RWPE1 (cell line): ENCODE measurements around the gene TOP3B.
"Not testable (repeated sequence)": the region's sequence is repeated elsewhere in the genome, so short reads cannot be mapped to it uniquely, and the experiment has no call there.

Source experiments
- CTCF ChIA-PET: fragments of 350-600 bp; sonication (Branson Sonifier 250); formaldehyde crosslinking; extraction: SDS; loops from one replicate; lab custom pipeline; 2021; lab: Yijun Ruan, JAX
- POLR2A ChIA-PET: fragments of 400-600 bp; formaldehyde crosslinking; extraction: SDS; loops from one replicate; lab custom pipeline; 2020; ENCODE audit warnings: antibody characterized with exemption; ENCODE audit not compliant: low non-redundant PET; lab: Yijun Ruan, JAX
- DNase-seq: peaks from one replicate; pipeline ENCODE4 v3.0.0; 2012; ENCODE audit warnings: low spot score
- H3K27ac ChIP-seq: fragments of 450-650 bp; 2 replicates; pipeline ENCODE4 v1.5.1; 2017
- CTCF ChIP-seq: fragments of 450-650 bp; conservative IDR thresholded peaks from 2 replicates; pipeline ENCODE4 v1.5.1; 2017; ENCODE audit warnings: low read depth, mild to moderate bottlenecking

TOP3B gene

GRCh38 chr22:21915624-21916308 is 66.8 kb downstream of the TOP3B start:
- POLR2A ChIA-PET: interaction anchor here (0.6 kb wide), 1 partner anchor 11 kb away, joined by 8 read pairs; no protein-coding TSS in a partner anchor
- no peak for TF ChIP-seq CTCF
- H3K27ac ChIP-seq: no peak overlapping the region
- CTCF ChIA-PET: interaction anchor here (0.5 to 1.2 kb wide), 2 partner anchors 38 to 202 kb away, joined by 3 read pairs; no protein-coding TSS in a partner anchor
- DNase-seq: no peak

GRCh38 chr22:21914033-21914642 is 68.4 kb downstream of the TOP3B start:
- H3K27ac ChIP-seq, DNase-seq, CTCF ChIA-PET, POLR2A ChIA-PET: not testable (repeated sequence)

GRCh38 chr22:21910367-21910766 is 72.2 kb downstream of the TOP3B start:
- CTCF ChIA-PET, POLR2A ChIA-PET, H3K27ac ChIP-seq, DNase-seq: not testable (repeated sequence)

GRCh38 chr22:21909871-21910270 is 72.7 kb downstream of the TOP3B start:
- no peak for TF ChIP-seq CTCF
- ChIA-PET POLR2A (no interaction called here), CTCF (no interaction called here)
- no peak for DNase-seq
- H3K27ac ChIP-seq: no peak overlapping the region

GRCh38 chr22:21907638-21908522 is 74.7 kb downstream of the TOP3B start:
- H3K27ac ChIP-seq: no peak overlapping the region
- POLR2A ChIA-PET: interaction anchor here (0.6 kb wide), 1 partner anchor 218 kb away, joined by 3 read pairs; no protein-coding TSS in a partner anchor
- CTCF ChIA-PET: no interaction called here
- no peak for TF ChIP-seq CTCF
- DNase-seq: no peak
